GM19467 (cell line): ENCODE measurements around the gene CAPN7.

ENCODE experiments used
- ATAC-seq: cut with Tn5 transposase; IDR thresholded peaks from one replicate; pipeline ENCODE4 v1.9.1; 2021; ENCODE audit warnings: mild to moderate bottlenecking, moderate library complexity; ENCODE audit not compliant: unreplicated experiment

Gene CAPN7

GRCh38 chr3:15243822-15244482 is 37.9 kb downstream of the CAPN7 start:
- ATAC-seq, result no peak

DNA sequence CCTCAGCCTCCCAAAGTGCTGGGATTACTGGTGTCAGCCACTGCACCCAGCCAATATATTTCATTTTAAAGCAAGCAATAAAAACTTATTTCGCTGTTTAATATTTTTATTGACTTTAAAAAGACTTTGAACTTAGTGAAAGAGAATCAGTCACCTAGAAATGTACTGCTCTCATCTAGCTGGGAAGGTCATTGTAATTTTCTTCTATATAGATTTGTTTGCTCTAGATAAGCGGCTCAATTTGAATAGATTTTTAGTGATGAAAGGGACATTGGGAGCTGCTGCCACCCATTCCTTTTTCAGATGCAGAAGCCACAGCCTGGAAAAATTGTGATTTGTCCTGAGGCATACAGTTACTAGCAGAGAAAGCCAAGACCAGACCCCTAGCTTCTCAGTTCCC is 40.1 kb downstream of the CAPN7 start:
- ATAC-seq, result no peak

DNA sequence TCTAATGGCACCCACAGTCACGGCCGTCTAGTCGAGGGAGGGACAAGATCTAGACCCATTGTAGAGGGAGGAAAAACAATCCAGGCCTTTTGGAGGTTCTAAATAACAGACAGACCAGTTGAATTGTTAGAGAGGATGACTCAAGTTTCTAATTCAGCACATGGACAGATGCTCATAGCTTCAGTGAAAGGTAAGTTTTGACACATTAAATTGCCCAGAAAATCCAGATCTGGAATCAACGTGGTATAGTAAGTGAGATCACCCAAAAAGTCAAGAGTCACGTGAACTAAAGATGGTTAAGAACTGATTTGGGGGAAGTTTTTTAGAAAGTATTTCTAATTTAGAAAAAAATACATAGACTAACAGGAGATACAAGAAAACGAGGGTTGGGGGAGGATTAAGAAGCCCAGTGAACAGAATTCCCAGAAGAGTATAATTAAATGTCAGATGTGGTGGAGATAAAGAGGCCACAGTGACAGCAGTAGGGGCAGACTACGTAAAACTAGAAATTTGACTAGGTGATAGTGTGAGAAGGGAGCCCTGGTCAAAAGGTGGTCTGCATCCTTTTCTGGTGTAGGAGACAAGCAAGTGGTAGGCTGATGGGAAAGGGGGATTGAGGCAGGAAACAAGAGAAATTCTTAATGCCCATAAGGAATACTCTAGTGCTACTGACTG is 47.1 kb downstream of the CAPN7 start:
- no peak for ATAC-seq

GRCh38 chr3:15255215-15255614 is 49.2 kb downstream of the CAPN7 start:
- ATAC-seq, result no peak

DNA sequence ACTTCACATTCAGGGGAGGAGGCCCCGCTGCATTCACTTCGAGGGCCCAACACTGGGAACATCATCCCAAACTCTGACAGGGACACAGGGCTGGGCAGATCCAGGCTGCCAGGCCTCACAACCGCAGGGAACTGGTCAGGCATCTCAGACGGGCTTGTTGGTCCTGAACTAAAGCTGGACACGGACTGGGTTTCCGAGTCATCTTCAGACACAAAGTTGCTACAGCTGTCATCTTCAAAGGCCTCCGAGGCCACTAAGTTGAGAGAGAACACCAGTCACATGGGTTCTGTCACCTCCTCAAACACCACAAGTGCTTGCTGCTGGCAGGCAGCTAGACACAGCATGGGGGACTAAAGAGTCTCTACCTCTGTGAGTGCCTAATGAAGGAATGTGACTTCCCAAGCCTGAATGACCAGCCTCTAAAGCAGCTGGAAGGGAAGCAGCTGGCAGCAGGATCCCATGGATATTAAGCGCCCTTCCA is 50.9 kb downstream of the CAPN7 start:
- no peak for ATAC-seq

DNA sequence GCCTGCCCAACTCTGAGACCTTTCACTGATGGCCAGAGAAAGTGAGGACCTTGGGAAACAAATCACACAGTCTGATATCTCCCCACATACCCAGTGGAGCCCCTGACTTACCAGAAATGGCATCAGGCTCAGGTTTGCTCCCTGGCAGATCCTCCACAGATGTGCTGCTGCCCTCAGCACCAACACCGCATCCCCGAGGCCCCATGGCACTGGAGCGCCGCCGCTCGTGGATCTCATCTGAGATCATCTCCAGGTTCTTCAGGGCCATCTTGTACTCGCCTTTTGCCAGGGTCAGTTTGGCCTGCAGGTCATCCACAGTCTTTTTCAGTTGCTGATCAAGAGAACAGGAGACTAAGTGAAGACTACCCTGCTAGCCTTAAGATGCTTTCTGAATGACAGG is 52.7 kb downstream of the CAPN7 start:
- ATAC-seq, result no peak

GRCh38 chr3:15260531-15260930 is 54.5 kb downstream of the CAPN7 start:
- no peak for ATAC-seq

DNA sequence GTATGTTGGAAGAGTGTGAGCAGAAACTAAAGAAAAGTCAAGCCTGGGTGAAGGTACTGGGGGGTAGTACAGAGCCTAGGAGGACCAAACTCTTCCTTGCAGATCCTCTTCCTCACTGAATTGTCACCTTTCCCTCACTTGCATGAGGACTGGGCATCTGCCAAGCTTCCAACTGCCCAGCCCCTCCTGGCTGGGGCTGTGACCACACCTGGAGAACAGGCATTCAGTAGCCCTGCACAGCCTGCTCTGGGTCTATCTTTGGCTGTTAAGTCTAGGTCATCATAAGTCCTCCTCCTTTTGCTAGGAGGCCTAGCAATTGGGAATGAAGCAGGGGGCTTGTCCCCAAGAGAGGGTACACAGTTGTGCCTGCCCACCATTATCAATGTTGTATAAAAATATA is 55.2 kb downstream of the CAPN7 start:
- ATAC-seq, result no peak

GRCh38 chr3:15262021-15262420 is 56.0 kb downstream of the CAPN7 start:
- no peak for ATAC-seq

- no peak for ATAC-seq
These were observed 57.1 kb downstream of the CAPN7 start for GRCh38 chr3:15263120-15263519.

DNA sequence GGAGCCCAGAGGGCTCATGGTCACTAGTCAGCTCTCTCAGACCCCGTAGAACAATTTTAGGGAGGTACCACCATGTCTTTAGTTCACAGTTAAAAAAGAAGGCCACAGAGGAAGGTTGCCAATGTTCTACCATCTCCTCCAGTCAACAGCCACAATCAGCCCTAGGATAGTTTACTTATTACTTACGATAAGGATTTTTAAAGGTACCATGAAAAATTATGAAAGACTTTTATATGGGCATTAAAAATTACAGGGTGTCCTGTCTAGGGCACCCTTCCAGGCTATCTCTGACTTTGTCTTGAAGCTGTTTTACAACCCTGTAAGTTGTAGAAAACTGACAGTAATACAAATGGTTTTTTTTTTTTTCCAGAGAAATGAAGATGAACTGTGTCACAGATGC is 57.9 kb downstream of the CAPN7 start:
- no peak for ATAC-seq

DNA sequence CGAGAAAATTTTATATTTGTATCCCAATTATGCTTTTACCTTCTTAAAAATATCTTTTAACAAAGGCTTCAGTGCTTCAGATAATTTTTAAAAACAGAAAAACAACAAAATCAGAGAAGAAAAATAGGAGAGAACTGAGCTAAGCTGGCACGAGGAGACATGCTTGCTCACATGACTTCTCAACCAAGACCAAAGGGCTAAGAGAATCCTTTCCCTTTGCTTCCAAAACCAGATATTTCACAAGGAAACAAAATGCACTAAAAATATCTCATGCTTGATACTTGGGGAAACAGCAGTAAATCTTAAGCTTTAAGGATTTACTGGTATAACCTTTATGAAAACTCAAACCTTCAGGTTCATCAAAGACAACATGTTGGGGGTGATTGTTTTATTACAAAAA is 58.4 kb downstream of the CAPN7 start:
- ATAC-seq, result no peak

DNA sequence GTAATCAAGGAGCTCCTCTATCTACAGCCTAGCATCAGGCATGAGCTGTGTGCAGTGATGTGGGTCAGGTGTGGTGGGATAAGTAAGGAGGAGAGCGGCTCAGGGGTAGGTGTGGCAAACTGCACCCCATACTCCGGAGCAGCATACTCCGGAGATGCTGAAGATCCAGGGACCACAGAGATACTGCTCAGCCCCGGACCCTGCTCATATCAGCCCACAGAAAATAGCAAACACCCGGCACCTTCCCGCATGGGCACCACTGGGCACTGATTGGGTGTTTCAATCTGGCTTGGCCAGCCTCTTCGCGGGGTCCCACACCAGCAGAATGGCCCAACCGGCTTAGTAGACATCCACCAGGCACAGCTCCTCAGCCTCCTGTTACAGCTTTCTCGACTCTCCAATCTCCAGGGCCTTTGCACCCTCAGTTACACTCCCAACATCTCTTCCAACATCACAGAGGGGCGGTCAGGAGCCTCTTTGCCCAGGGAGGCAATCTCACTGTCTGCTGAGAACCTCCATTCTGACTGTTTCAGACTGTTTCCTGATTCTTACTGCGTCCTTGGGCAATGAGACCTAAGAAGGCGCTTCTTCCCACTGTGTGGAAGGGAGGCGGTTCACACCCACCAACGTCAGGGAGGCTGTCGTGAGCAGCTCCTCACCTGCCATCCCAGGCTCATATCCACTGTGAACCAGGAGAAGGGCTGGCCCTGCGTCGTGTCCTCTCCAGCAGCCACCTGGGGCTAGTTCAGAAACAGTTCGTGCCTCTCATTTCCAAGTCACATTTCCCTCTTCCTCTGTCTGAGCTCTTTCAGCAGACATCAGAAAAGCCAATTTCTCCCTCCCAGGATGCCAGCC is 59.8 kb downstream of the CAPN7 start:
- ATAC-seq, result no peak

DNA sequence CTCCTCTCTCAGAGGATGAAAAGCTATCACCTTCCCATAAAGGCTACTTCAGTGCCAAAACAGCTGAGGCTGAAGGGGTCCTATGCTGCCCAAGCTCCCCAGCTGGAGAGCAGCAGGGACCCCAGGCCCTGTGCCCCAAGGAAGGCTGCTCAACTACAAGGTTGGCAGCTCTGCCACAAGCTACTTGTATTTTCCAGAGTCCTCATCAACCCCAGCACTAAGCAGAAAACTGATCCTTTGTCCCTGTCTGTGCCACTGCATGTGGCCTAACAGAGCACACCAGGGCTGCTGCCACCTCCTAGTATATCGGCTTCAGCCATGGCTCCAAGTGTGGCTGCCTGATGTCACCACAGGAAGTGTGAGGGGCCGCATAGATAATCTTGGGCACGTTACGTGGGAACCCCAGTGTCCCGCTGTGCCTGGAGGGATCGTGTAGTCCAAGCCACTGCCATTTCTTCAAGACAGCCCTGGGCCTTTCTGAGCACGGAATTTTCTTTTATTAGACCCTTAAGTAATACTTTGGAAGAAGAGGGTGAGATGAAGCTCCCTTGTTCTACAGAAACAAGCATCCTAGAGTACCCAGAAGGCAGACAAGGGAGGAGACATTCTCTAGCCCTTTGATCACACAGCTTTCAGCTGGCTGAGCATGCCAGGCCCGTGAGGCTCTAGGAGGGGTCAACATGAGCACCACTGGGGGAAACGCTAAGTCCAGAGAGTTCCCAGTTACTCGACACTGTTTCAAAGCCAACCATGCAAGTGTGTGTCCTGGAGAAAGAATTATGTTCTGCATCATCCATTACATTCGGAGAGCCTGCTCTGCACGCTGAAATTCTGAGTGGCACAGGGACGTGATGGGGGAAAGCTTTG is 60.7 kb downstream of the CAPN7 start:
- ATAC-seq, result no peak

DNA sequence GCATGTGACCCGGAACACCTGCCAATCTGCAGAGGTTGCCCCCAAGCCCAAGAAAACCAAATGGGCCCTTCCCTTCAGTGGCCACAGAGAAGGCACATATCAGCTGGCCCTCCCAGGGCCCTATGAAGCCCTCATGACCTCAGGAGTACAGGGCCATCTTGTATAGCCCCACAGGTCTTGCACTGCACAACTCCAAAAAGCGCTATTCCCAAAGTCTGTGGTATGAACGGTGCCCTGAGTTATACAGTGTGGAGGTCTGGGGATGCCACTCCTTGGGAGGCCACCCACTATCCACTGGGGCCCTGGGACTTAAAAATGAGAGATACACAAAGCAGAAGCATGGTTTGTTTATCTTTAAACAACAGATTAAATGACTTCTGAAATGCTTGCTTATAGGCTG is 61.5 kb downstream of the CAPN7 start:
- ATAC-seq, result no peak

- peak; percentile 45 for ATAC-seq
These were observed 62.1 kb downstream of the CAPN7 start for GRCh38 chr3:15268033-15268631.

GRCh38 chr3:15269091-15269989 is 63.3 kb downstream of the CAPN7 start:
- ATAC-seq, result peak; percentile 60

- ATAC-seq, result no peak
These were observed 65.0 kb downstream of the CAPN7 start for GRCh38 chr3:15271030-15271429.

- ATAC-seq, result peak; percentile 64
These were observed 65.8 kb downstream of the CAPN7 start for GRCh38 chr3:15271785-15272381.
